ENCODE data around the gene HOXD1.

DNA sequence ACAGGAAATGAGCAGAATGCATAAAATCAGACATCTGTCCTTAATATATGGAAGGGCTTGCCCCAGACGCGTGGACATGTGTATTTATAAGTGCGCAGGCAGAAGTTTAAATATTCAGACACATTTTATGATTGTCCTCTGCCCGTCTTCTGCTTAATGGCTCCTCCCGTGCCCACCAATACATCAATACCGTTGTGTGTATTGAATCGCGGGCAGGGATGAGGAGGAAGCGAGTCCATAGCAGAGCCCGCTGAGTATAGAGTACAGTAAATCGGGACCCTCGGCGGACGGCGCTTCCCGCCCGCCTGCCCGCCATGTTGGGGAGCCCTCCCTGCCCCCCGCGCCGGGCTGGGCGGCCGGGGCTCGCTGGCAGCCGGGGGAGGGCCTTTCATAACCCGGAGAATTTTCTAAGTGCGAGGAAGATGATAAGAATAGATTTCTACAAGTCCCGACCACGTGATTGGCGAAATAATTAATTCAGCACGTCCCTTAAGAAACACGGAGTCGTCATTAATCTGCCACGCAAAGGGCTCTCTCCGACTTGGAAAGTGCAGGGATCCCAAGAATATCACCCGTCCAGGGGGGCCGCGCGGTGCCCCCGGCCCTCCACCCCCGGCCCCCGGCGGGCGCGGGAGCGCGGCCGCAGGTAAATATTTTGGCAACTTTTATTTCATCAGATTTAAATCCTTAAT is 31.5 kb upstream of the HOXD1 start, which contains the start of gene HOXD3:
- TF ChIP-seq CTCF (conservative IDR thresholded peaks at IDR 0.05): no peak
- TF ChIP-seq EZH2 (IDR thresholded peaks at IDR 0.05; ENCODE audit: low read depth): no peak
